Stimulated activated CD8-positive, alpha-beta memory T cell treated with anti-CD3 and anti-CD28 coated beads, Interleukin-4, amount 100 ng/mL, for 48 hours (primary cell): ENCODE measurements around the gene RNF2.

Source experiments
- DNase-seq: peaks from one replicate; pipeline ENCODE4 v3.0.0-alpha.2; 2020

The RNF2 gene

GRCh38 chr1:185096531-185096930 lies 51.2 kb downstream of the RNF2 start:
- DNase-seq: no peak

DNA sequence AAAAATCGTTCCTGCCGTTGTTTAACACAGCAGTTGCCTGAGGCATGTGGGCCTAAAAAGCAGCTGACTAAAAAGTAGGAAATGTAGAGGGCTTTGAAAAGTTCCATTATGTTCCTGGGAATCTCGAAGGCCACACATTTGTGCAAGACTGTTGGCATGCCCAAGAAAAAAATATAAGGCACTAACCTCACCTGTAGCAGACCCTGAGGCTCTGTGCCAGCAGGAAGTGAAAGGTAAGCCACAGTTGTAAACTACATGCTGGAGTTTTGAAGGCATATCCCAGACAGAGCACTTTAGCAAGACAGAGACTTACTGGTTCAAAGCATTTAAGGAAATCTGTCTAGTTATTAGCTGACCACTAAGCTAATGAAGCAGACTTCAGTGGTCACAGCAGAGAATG lies 58.7 kb downstream of the RNF2 start:
- DNase-seq: no peak

GRCh38 chr1:185105121-185105520 lies 59.8 kb downstream of the RNF2 start:
- DNase-seq: no peak

DNA sequence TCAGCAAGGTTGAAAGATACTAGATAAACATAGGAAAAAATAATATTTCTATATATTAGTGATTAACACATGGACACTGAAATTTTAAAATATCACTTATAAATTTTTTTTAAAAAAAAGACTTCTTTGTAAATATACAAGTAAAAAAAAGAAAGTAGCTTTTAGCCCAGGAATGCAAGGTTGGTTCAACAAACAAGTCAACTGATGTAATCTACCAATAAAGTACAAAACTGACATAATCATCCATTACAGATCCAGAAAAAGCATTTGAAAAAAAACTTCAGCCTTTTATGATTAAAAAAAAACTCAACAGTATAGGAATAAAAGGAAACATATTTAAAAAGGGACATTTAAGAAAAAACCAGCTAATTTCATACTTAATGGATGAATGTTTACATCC lies 63.0 kb downstream of the RNF2 start:
- no peak for DNase-seq

DNA sequence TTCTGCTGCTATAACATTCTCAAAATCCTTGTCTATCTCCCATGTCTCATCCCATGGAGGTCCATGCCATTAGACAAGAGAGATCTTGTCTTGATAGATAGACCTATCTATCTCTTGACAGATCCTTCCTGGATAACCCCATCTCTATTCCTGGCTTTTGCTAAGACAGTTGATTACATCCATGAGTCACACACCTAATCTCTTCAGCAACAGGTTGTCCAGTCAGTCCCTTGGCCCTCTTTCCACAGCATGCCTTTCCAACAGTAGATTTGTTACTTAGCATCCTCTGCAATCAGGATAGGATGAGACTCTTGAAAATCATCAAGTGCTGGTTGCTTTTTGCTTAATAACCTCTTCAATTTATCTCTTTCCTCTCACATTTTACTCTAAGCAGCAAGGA lies 64.8 kb downstream of the RNF2 start:
- DNase-seq: no peak

DNA sequence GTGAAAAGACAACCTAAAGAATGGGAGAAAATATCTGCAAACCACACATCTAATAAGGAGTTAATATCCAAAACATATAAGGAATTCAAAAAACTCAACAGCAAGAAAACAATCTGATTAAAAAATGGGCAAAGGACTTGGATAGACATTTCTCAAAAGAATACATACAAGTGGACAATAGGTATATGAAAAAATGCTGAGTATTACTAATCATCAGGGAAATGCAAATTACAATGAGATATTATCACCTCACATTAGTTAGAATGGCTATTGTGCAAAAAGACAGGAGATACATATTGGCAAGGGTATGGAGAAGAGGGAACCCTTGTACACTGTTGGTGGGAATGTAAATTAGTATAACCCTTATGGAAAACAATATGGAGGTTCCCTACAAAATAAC lies 66.5 kb downstream of the RNF2 start:
- DNase-seq: no peak

DNA sequence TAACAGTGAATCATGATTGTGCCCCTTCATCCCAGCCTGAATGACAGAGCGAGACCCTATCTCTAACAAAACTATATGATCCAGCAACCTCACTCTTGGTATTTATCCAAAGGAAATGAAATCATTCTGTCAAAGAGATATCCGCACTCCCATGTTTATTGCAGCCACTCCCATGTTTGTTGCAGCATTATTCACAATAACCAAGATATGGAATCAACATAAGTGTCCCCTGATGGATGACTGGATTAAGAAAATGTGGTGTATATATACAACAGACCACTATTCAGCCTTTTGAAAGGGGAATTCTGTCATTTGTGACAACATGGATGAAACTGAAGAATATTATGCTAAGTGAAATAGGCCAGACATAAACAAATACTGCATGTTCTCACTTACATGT lies 67.0 kb downstream of the RNF2 start:
- DNase-seq: no peak

- DNase-seq: no peak
These were observed 84.3 kb downstream of the RNF2 start for GRCh38 chr1:185129708-185130107.

DNA sequence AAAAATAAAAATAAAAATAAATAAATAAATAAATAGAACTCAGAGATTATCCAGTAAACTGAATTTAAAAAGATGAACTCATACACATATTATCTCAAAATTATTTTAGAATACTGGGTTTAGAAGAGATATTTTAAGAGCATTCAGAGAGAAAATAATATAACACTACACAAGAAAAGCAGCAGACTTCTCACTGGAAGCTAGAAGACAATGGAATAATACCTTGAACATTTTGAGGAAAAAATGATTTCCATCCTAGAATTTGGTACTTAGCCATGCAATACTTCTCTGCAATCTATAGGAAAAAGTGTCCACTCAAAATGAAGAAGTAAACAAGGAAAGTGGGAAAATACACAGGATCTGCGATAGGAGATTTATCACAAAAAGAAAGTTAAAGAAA lies 87.2 kb downstream of the RNF2 start:
- DNase-seq: no peak

DNA sequence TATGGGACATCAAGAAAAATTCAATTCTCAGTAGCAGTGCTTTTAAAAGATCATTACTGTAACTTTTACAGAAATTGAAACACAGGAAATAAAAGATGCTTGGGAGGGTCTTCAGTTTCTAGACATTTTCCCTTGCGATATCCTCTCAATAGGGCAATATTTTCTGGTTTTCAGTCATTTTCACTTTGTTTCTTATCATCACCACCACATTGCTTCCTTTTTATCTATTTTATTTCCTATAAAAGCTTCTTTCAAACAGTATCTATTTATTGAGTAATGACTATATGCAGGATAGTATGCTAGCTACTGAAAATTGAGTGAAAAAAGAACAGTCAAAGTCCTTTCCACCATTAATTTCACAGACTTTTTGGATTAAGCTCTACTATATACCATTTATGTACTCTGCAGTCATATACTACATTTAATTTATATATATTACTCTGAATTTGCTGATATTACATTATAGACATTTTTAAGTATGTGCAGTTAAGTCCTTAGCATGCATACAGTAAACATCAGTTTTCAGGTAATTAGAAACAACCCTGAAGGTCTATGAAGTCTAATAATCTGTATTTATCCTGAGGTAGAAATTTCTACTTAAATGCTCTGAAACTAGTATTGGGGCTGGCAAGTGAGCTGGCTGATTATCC lies 92.7 kb downstream of the RNF2 start:
- no peak for DNase-seq

GRCh38 chr1:185139246-185139645 lies 93.9 kb downstream of the RNF2 start:
- DNase-seq: no peak

DNA sequence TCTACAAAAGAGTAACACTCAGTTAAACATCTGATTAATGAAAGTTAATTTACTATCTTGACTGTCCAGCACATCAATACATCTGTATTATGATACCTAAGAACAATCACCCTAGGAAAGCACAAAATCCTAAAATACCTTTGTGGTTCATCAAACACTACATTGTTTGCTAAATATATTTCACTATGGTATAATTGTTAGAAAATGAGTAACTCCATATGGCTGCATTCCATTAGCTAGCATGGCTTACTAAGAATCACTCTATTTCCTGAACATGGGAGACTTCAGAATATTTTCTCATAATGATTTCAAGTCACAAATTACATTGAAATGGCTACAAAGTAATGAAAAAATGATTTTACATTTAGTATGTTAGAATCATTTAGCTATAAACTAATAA lies 98.9 kb downstream of the RNF2 start:
- DNase-seq: no peak

- no peak for DNase-seq
These were observed 105.9 kb downstream of the RNF2 start for GRCh38 chr1:185151215-185151614.
